ENCODE measurements around the gene PPP2R5C.

DNA sequence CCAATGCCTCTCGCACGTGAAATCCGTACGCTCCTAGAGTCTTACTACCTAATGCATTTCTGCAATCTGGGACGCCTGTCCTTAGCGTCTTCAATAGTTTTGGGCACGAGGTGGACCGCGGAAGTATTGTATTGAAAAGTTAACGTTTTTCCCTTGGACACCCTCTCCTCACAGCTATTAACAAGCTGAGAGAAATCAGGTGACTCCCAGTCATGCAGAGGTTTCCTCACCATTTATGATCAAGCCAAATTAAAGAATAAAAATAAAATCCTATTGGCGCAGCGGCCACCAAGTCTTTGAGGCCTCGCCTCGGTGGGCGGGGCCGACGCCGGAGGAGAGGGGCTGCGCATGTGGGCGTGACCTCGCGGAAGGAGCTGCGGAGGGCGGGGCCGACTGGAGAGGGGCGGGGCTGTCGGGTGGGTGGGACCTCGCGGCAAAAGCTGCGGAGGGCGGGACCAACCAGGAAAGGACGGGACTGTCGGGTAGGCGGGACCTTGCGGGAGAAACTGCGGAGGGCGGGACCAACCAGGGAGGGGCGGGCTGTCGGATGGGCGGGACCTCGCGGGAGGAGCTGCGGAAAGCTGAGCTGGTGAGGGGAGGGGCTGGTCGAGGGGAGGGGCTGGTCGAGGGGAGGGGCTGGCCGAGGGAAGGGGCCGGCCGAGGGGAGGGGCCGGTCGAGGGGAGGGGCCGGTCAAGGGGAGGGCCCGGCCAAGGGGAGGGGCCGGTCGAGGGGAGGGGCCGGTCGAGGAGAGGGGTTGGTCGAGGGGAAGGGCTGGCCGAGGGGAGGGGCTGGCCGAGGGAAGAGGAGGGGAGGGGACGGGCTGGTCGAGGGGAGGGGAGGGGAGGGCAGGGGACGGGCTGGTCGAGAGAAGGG is 1.1 kb upstream of the PPP2R5C start:
- TF ChIP-seq EZH2 (IDR thresholded peaks at IDR 0.05): no peak
- TF ChIP-seq POLR2AphosphoS5 (IDR thresholded peaks at IDR 0.05; ENCODE audit: borderline replicate concordance, low read depth, low read length): no peak
- no peak for TF ChIP-seq FOXP2 (optimal IDR thresholded peaks at IDR 0.05; ENCODE audit: control extremely low read depth, extremely low read length, insufficient read depth)

All from SK-N-MC (cell line).